Measurements from ENCODE around the gene SPSB2. TPM values are rescaled to one million over a fixed set of nuclear protein-coding genes. Genes with fewer than 3 reads are reported as not detected.
A peak's percentile ranks its signal among the peaks of the same experiment; 100 is the strongest.
"Not testable (repeated sequence)": the region's sequence is repeated elsewhere in the genome, so short reads cannot be mapped to it uniquely, and the experiment has no call there.

SPSB2 gene, protein sequence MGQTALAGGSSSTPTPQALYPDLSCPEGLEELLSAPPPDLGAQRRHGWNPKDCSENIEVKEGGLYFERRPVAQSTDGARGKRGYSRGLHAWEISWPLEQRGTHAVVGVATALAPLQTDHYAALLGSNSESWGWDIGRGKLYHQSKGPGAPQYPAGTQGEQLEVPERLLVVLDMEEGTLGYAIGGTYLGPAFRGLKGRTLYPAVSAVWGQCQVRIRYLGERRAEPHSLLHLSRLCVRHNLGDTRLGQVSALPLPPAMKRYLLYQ
- 20.2 and 21.0 TPM in 2 replicates for total RNA-seq (2014; rRNA removed; shearing (Covaris generic))

DNA sequence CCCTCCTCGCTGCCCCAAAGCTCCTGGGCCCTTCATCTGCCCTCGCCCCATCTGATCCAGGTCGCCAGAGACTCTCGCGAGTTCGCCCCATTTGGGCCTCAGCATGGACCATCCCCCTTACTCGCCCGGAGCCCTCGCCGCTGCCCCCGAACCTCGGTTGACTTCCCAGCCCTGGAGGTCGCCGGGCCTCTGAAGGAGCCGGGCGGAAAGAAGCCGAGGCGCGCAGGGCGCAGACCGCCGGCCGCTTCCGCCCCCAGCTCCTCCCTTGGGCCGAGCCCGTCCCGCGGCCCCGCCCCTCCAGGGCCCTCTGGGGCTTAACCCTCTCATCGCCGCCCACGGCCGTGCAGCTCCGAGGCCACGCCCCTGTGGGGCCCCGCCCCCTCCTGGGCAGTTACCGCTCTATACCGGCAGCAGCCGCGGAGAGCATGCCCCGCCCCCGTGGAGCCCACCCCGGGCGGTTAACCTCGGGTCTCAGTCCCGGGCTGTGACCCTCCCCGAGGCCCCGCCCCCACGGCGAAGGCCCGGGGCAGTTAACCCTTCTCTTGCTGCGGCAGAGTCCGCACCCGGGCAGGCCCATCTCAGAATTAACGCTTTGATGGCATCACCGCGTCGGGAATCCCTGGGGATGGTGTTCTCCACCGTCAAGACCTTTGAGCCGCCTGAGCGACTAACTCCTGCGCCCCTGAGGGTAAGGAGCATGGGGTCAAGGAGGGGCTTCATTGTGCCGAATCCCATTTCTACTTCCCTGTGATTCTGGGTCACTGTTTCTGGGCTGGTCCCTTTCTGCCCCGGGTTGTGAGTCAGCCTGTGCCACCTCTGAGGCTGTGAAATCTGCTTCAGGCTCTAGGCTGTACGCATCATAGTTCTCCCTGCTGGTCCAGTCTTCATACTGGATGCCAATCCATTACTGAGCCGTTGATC is at the start of gene SPSB2:
SPSB2 (minus strand) TSS at position 210 of the 921 bp plus-strand sequence. CDS start 402 bp downstream, outside the sequence.
- peak; percentile 97 for DNase-seq (ENCODE audit: low spot score)

DNA sequence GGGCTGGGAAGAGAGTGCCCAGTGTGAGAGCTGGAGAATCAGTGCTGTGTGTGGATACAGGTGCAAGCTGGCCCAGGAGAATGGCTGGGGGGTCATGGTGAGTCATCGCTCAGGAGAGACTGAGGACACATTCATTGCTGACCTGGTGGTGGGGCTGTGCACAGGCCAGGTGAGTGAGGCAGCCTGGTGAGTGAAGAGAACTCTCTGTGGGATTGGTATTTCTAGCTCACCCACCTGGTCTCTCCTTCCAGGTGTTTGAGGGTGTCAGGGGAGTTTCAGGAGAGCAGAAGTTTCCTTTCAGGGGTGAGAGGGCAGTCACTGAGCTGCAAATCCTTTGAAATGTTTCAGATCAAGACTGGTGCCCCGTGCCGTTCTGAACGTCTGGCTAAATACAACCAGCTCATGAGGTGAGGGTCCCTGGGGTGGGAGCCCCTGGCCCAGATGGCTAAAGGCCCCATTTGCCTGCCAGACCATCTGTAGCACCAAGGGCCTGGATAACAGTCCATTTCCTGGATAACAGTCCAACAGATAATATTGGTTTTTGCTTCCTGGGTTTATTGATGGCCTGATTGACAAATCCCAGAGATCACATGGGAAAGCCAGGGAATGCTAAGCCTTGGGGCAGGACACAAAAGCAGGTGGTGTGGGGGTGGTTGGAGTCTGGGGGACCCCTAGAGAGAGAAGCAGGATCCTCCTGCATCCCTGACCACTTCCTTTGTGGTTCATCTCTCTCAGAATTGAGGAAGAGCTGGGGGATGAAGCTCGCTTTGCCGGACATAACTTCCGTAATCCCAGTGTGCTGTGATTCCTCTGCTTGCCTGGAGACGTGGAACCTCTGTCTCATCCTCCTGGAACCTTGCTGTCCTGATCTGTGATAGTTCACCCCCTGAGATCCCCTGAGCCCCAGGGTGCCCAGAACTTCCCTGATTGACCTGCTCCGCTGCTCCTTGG is 49.2 kb upstream of the SPSB2 start:
- DNase-seq (ENCODE audit: low spot score): no peak

DNA sequence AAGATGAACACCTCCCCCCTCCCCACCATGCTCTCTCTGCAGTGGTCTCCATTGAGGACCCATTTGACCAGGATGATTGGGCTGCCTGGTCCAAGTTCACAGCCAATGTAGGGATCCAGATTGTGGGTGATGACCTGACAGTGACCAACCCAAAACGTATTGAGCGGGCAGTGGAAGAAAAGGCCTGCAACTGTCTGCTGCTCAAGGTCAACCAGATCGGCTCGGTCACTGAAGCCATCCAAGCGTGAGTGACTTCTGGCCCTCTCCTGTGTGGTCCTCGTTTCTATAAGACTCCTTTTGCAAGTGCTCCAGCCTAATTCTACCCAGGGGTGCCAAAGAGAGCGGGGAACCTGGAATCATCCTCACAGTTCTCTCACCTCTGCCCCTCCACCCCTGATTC is 48.4 kb upstream of the SPSB2 start:
- no peak for DNase-seq (ENCODE audit: low spot score)

DNA sequence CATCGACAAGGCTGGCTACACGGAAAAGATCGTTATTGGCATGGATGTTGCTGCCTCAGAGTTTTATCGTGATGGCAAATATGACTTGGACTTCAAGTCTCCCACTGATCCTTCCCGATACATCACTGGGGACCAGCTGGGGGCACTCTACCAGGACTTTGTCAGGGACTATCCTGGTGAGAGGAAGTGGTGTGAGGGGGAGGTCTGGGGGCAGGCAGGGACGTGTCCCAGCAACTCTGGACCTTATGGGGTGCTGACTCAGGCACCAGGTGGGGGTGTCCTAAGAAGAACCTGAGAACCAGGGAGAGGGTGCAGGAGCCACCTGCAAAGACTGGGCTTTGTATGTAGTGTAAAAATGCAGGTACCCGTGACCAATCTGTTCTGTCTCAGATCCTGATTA is 46.5 kb upstream of the SPSB2 start:
- no peak for DNase-seq (ENCODE audit: low spot score)

DNA sequence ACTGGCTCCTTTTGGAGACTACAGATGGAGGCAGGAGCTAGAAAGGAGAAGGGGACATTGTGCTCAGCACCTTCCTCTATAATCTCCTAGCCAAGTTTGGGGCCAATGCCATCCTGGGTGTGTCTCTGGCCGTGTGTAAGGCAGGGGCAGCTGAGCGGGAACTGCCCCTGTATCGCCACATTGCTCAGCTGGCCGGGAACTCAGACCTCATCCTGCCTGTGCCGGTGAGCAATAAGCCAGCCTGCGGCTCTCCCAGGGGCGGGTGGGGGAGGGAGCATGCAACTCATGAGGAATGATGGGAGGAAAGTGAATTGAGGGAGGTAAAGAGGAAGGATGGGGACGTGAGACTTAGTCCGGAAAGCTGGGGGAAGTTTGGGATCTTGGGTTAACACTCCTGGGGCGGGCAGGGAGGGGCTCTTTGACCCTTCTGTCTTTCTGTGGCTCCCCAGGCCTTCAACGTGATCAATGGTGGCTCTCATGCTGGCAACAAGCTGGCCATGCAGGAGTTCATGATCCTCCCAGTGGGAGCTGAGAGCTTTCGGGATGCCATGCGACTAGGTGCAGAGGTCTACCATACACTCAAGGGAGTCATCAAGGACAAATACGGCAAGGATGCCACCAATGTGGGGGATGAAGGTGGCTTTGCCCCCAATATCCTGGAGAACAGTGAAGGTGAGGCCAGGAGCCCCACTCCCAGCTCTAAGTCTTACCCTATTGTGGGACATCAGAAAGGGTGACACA is 44.6 kb upstream of the SPSB2 start:
- no peak for DNase-seq (ENCODE audit: low spot score)

DNA sequence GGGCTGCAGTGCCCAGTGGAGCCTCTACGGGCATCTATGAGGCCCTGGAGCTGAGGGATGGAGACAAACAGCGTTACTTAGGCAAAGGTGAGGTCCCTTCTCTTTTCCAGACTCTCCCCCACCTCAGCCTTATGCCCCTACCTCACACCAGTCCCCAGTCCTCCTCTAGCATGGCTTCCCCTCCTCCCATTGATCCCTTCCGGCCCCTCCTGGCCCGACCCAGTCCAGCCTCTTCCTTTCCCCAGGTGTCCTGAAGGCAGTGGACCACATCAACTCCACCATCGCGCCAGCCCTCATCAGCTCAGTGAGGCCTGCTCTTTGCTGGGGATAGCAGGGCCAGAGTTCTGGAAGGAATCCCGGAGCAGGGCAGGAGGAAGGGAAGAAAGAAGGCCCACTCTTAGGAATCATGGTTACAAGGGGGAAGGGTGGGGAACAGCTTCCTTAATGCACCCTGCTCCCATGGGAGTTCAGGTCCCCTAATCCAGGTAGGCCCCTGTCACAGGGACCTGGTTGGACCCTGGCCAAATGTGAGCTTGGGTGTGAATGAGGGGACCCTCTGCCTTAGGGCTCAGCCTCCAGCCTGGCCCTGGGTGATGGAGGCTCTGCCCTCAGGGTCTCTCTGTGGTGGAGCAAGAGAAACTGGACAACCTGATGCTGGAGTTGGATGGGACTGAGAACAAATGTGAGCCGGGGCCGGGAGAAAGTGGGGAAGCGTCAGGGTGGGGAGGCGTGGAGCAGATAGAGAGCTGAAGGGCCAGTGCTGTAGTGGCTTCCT is 43.5 kb upstream of the SPSB2 start:
- no peak for DNase-seq (ENCODE audit: low spot score)

DNA sequence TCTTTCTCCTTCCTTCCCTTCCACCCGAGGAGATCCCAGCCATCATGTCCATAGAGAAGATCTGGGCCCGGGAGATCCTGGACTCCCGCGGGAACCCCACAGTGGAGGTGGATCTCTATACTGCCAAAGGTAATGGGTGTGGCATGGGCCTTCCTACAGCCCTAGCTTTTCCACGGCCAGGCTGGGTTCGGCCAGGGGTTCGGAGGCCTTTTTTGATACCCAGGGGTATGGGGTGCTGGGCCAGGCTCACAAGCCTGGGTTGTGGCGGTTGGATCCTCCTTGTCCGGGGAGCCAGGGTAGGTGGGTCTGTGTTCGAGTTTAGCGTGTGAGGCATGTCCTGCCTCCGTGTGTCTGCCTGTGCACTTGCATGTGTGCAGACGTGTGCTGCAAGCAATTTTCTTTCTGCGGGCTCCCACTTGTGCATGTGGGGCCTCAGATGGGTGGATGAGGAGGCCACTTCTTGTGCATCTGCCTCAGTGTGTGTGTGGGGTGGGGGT is 42.7 kb upstream of the SPSB2 start:
- DNase-seq (ENCODE audit: low spot score): no peak

DNA sequence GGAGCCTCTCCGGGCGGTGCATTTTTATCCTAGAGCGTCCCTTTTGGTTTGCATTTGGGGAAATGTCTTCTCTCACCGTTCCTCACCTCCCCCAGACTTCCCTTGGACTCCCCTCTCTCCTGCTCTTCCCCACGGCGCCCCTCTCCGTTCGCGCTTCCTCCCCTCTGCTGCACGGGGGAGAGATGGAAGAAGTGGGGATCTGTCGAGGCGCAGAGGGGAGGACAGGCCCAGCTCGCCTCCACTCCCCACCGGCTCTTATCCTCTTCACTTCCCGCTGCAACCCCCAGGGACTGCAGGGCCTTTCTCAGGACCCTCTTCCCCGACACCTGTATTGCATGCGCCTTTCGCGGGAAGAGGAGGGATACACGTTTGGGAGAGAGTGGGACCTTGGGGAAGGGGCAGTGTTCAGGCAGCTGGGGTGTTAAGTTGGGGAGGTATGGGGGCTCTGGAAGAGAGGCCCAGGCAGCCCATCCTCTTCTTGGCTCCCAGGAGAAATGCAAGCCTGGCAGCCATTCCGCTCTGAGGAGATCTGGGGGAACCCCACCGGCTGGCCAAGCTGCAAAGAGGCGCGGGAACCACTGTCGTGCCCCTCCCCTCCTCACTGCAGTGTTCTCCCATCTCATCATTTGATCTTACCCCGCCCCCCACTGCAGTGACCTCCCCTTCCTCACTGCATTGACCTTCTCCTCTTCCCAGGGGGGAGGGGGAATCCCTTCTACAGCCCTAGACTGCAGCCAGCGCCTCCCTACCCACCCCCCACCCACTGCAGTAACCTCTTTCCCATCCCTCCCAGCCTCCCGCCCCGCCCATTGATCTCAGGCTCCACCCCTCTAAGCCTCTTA is 42.1 kb upstream of the SPSB2 start:
- no peak for DNase-seq (ENCODE audit: low spot score)

DNA sequence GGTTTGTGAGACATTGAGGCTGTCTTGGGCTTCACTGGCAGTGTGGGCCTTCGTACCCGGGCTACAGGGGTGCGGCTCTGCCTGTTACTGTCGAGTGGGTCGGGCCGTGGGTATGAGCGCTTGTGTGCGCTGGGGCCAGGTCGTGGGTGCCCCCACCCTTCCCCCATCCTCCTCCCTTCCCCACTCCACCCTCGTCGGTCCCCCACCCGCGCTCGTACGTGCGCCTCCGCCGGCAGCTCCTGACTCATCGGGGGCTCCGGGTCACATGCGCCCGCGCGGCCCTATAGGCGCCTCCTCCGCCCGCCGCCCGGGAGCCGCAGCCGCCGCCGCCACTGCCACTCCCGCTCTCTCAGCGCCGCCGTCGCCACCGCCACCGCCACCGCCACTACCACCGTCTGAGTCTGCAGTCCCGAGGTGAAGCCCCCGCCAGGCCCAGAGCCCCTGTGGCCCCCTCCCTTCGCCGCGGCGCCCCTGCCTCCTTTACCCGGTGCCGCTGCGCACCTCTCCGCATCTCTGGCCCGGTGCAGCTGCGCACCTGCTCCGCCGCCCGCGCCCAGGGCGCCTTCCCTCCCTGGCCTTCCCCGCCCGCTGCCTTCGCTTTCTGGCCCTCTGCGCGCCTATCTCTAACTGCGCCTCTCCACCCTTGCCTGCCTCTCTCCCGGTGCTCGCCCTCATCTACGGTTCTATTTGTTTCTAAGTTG is 41.3 kb upstream of the SPSB2 start, which contains the start of gene ENO2:
ENO2 (plus strand) TSS at position 335 of the 701 bp plus-strand sequence. CDS start 1,253 bp downstream, outside the sequence.
- DNase-seq (ENCODE audit: low spot score): peak; percentile 48

DNA sequence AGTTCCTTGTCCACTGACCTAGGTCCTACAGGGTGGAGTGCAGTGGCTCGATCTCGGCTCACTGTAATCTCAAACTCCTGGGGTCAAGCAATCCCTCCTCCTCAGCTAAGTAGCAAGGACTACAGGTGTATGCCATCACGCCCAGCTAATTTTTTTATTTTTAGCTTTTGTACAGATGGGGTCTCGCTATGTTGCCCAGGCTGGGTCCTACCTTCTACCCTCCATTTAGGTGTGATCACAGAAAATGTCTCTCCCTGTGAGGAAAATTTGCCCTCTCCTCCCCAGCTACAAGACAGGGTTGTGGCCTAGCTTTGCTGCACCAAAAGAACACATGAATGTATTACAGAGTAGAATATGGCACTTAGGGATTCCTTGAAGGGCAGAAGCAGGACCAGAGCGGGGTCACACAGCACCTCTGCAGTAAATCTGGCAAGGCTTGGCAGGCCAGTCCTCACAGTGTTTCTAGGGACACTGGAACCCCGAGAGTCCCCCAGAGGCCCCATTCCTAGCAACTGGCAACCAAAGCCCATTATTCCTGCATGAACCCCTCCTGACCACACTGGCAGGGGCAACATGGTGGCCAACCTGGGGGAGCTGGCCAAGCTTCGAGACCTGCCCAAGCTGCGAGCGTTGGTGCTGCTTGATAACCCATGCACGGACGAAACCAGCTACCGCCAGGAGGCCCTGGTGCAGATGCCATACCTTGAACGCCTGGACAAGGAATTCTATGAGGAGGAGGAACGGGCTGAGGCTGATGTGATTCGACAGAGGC is 39.2 kb upstream of the SPSB2 start:
- DNase-seq (ENCODE audit: low spot score): no peak

DNA sequence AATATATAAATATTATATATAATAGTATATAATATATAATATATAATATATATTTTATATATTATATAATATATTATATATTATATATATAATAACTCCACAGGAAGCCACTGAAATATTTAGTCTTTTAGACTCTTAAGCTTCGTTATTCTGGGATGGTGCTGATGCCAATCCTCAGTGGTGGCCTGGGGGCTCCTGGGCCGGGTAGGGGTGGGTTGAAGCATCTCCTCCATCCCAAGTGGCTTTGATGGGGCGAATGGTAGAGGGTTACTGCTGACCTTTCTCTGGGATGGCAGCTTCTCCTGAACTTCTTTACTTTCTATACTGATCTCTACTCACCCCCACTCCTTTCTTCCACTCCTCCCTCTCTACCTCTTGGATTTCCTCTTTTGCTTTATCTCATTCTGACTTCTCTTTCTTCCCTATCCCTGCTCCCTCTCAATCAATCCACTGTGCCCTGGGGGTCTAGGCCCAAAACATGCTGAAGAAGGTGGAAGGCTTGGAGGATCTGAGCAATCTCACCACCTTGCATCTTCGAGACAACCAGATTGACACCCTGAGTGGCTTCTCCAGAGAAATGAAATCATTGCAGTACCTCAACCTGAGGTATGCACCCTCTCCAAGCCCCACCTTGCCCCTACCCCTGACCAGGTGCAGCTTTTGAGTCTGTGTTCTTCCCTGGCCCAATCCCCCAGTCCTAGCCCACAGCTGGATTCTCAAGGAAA is 36.5 kb upstream of the SPSB2 start:
- DNase-seq (ENCODE audit: low spot score): no peak

DNA sequence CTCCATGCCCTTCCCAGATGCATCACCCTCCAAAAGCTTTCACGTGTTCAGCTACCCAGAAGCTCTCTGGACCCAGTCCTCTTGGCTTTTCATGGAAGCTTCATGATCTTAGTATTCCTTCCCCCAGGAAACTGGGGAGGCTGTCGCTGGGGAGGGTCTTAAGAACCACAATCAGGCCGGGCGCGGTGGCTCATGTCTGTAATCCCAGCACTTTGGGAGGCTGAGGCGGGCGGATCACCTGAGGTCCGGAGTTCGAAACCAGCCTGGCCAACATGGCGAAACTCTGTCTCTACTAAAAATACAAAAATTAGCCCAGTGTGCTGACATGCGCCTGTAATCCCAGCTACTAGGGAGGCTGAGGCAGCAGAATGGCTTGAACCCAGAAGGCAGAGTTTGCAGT is 35.0 kb upstream of the SPSB2 start:
- not testable (repeated sequence) for DNase-seq (ENCODE audit: low spot score)

DNA sequence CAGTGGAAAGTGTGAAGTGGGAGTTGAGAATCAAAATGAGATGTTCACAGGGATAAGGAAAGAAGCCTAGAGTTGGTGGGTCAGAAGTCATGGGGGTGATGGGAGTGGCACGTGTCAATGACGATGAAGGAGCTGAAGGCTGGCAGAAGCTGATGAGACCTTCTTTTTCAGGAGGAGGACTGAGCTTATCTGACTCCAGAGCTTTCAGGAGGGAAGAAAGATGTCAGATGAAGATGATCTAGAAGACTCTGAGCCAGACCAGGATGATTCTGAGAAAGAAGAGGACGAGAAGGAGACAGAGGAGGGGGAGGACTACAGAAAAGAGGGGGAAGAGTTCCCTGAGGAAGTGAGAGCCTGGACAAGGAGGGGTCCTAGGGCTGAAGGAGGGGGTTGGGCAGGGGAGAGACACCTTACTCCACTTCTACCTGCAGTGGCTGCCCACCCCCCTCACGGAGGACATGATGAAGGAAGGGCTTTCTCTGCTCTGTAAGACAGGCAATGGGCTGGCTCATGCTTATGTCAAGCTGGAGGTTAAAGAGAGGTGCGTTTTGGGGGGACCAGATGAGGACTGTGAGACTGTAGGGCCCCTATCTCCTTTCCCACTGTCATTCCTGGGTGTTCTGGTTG is 32.4 kb upstream of the SPSB2 start:
- DNase-seq (ENCODE audit: low spot score): no peak

DNA sequence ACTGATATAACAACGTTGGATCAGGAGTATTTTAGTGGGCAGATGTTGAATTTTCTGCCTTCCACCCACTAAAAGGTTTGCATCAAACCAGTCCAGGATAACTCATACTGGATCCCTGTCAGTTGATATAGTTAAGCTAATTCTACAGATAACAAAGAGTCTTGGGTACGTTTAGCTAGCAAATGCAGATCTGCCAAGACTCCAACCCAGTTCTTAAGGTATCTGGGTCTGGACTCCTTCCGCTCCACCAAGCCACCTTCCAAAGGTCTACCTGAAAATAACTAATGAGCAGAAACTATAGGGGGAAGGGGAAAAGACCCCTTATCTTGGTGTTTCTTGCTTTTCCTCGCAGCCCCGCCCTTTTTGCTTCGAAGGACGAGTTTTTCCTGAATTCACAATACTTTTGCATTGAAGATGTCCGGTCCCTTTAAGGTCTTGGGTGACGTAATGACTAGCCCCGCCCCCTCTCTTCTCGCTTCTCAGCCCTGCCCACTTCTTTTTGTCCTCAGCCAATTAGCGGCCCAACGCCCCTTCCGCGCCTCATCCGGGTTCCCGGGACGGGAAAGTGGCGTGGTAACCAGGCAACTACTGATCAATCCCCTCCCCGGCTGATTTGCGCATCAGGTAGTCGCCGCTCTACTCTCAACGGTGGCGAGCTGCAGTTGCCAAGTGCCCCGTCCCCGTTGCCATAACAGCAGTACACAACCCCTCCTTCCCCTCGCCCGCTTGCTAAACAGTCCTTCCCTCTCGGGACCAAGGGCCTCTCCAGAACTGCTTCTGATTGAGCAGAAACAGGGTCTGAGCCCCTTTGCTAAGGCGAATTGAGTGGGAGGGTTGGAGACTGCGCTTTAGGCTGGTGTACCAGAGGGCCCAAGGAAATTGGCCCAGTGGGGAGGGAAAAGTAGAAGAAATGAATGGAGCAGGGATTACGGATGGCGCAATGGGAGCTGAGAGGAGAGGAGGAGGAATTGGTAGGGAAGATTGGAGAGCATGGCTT is 31.5 kb upstream of the SPSB2 start, which contains the start of gene LRRC23:
LRRC23 (plus strand) TSS at position 543 of the 997 bp plus-strand sequence. CDS start 812 bp downstream, outside the sequence.
- peak; percentile 97 for DNase-seq (ENCODE audit: low spot score)

DNA sequence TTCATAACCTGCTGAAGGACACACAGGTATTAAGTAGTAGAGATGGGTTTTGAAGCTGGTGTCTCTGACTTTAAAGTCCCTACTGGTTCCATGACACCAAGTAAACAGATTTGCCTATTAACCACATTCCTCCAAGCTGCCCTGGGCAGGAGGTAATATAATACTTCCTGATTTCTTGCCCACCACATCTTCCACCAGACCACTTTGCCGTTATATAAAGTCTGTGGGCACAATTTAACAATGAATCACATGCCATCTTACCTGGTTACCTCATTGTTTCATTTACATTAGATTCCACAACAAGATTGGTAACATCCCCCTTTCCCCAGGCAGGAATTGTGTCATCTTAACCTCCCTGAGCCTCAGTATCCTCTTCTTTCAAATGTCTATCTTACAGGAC is 30.6 kb upstream of the SPSB2 start:
- DNase-seq (ENCODE audit: low spot score): no peak

Measured in HT-29 (cell line).